ENCODE results near the gene CLGN. TPM values are rescaled to one million over a fixed set of nuclear protein-coding genes. Genes with fewer than 3 reads are reported as not detected.

Gene CLGN
- total and polyA plus RNA-seq, 2 of the 13 experiments (the other 11 are each of a cell fraction or from before 2014, with no cell fraction given), result 7.2 to 17.0 TPM

GRCh38 chr4:140373328-140374129 lies 53.9 kb downstream of the CLGN start, which contains the start of gene SCOC (continued):
- TF ChIP-seq ZNF318 (CRISPR knock-in tag; IDR thresholded peaks at IDR 0.05) (peak; percentile 52; the same call in 1 of the 2 replicates), ZNF234 (CRISPR knock-in tag; conservative IDR thresholded peaks at IDR 0.05) (0 out of 2 replicates have a peak, but pooled peaks have one; percentile 51), GMEB1 (CRISPR knock-in tag; IDR thresholded peaks at IDR 0.05; ENCODE audit: borderline replicate concordance) (peak; percentile 82), ZBTB40 (IDR thresholded peaks at IDR 0.05) (no peak), ZBTB40 (CRISPR knock-in tag; IDR thresholded peaks at IDR 0.05) (peak; percentile 92), DMAP1 (CRISPR knock-in tag; IDR thresholded peaks at IDR 0.05) (peak; percentile 75)
